NT2/D1 (cell line): Measurements from ENCODE around the gene FRMD4A.
A peak's percentile ranks its signal among the peaks of the same experiment; 100 is the strongest.

Experiments used
- DNase-seq: peaks from one replicate; pipeline ENCODE4 v3.0.0-alpha.2; 2011; ENCODE audit warnings: low read depth, low spot score
- H3K27me3 ChIP-seq: 2 replicates; pipeline ENCODE4 v1.6.0; 2011; ENCODE audit warnings: mild to moderate bottlenecking; ENCODE audit not compliant: insufficient read length, insufficient read depth
- H3K36me3 ChIP-seq: 2 replicates; pipeline ENCODE4 v1.6.1; 2011; ENCODE audit warnings: mild to moderate bottlenecking, low read length, mixed read lengths; ENCODE audit not compliant: insufficient read depth, insufficient read length
- H3K4me1 ChIP-seq: 2 replicates; pipeline ENCODE4 v1.5.1; 2011; ENCODE audit not compliant: insufficient read depth, insufficient read length
- H3K4me3 ChIP-seq: 2 replicates; pipeline ENCODE4 v1.5.1; 2011; ENCODE audit warnings: low read depth; ENCODE audit not compliant: insufficient read length
- H3K9ac ChIP-seq: 2 replicates; pipeline ENCODE4 v1.6.0; 2011; ENCODE audit warnings: low read depth; ENCODE audit not compliant: insufficient read length
- H3K9me3 ChIP-seq: 2 replicates; pipeline ENCODE4 v1.5.1; 2011; ENCODE audit warnings: mild to moderate bottlenecking, low read length; ENCODE audit not compliant: insufficient read depth
- SUZ12 ChIP-seq: IDR thresholded peaks from 2 replicates; pipeline ENCODE4 v1.6.1; 2011; ENCODE audit not compliant: insufficient read length, insufficient read depth; ENCODE audit errors: extremely low read depth
- YY1 ChIP-seq: IDR thresholded peaks from 2 replicates; pipeline ENCODE4 v1.6.1; 2011; ENCODE audit not compliant: insufficient read length, insufficient read depth
- ZNF274 ChIP-seq: IDR thresholded peaks from 2 replicates; pipeline ENCODE4 v1.6.1; 2011; ENCODE audit warnings: mild to moderate bottlenecking, low read depth, low read length

Gene FRMD4A

DNA sequence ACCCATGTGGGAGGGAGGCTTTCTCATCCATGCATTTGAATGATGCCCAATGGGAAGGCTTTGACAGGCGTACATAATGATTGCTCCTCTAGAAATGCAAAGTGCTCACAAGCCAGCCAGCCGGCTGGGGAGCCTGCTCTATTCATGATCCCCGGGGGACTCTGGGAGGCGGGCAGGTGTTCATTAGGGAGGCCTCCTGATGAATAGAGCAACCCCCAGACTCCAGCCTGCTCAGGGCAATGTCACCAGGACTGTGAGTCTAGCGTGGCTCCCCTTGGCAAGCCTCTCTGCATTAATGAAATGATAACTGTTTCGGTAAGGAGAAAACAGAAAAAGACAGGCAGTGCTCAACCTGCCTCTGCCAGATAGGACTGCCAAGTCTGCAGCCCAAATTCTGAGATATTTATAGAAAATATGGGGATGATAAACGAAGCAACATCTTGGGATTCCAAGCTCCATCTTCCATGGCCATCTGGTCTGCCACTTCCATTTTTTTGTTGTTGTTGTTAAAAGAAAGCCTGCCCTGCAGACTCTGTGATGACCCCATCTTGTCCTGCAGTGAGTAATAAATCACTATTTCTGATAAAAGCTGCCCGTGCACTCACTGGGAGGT is 507.5 kb downstream of the FRMD4A start:
- TF ChIP-seq SUZ12 (no peak), YY1 (no peak), ZNF274 (no peak)
- Histone ChIP-seq H3K36me3 (no peaks in the 10 kb centered on the region), H3K27me3 (no peaks in the 10 kb centered on the region), H3K4me1 (peaks cover 4% of the 10 kb centered on the region), H3K4me3 (no peak overlapping the region), H3K9ac (no peak overlapping the region), H3K9me3 (0 out of 2 replicates have a peak, but pooled peaks cover 2% of the 10 kb centered on the region)
- peak; percentile 71 for DNase-seq

- Histone ChIP-seq H3K4me3 (no peak overlapping the region), H3K9ac (peak overlapping the region; percentile 21), H3K36me3 (no peaks in the 10 kb centered on the region), H3K4me1 (peaks cover 4% of the 10 kb centered on the region), H3K9me3 (peaks cover 9% of the 10 kb centered on the region), H3K27me3 (no peaks in the 10 kb centered on the region)
- no peak for DNase-seq
- TF ChIP-seq YY1 (no peak), SUZ12 (no peak), ZNF274 (no peak)
Observed at GRCh38 chr10:13822490-13822889, 508.2 kb downstream of the FRMD4A start.

- H3K4me3 ChIP-seq: no peak overlapping the region
- TF ChIP-seq SUZ12: no peak
Observed at GRCh38 chr10:13820964-13821337, 509.8 kb downstream of the FRMD4A start.

DNA sequence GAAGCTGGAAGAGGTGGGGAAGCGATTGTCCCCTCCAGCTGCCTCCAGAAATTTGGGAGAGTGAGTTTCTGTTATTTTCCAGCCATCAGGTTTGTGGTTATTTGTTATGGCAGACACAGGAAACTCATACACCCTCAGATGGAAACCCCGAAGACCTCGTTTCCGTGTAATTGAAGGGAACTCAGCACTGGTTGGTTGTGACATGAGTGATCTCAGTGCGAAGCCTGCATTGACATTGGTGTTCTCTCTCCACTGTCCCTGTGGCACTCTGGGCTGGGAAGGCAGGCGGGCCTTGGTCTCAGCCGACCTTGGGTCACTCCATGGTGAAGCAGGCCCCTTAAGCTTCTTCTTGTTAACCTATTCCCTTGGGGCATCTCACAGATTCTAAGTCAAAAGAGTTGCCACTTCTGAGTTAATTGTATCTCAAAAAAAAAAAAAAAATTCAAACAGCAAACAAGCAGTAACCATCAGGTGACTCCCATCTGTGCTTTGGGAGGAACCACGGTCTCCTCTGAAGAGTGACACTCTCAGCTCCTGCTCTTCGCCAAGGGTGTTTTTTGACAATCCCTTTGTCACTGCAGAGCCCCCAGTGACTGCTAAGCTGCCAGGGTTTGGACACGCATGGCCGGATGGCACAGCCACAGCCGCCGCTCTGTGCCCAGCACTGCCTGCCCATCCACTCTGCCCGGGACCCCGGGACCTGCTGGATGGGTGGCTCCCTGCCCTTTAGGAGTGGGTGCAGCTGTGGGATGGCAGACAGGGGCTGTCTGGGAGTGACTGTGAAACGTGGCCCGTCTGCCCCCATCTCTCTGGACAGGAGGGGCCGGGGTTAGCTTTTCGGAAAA is 510.4 kb downstream of the FRMD4A start:
- H3K9ac ChIP-seq: no peak overlapping the region
- H3K36me3 ChIP-seq: peaks cover 3% of the 10 kb centered on the region
- TF ChIP-seq ZNF274 (no peak), SUZ12 (no peak), YY1 (no peak)
- peaks cover 25% of the 10 kb centered on the region for H3K9me3 ChIP-seq
- no peak overlapping the region for H3K4me3 ChIP-seq
- peaks cover 4% of the 10 kb centered on the region for H3K4me1 ChIP-seq
- H3K27me3 ChIP-seq: no peaks in the 10 kb centered on the region
- no peak for DNase-seq

More at GRCh38 chr10:13820964-13821337, 509.8 kb downstream of the FRMD4A start:
- no peaks in the 10 kb centered on the region for H3K27me3 ChIP-seq
- peaks cover 4% of the 10 kb centered on the region for H3K4me1 ChIP-seq
- H3K9me3 ChIP-seq: peaks cover 24% of the 10 kb centered on the region
- no peak overlapping the region for H3K9ac ChIP-seq
- peaks cover 3% of the 10 kb centered on the region for H3K36me3 ChIP-seq
- DNase-seq: no peak

GRCh38 chr10:13816195-13816925 is 514.4 kb downstream of the FRMD4A start:
- Histone ChIP-seq H3K4me1 (peaks cover 4% of the 10 kb centered on the region), H3K9ac (no peak overlapping the region), H3K36me3 (peaks cover 3% of the 10 kb centered on the region), H3K4me3 (no peak overlapping the region), H3K27me3 (no peaks in the 10 kb centered on the region), H3K9me3 (peaks cover 25% of the 10 kb centered on the region)
- TF ChIP-seq SUZ12 (no peak), ZNF274 (no peak), YY1 (no peak)
- DNase-seq: no peak

DNA sequence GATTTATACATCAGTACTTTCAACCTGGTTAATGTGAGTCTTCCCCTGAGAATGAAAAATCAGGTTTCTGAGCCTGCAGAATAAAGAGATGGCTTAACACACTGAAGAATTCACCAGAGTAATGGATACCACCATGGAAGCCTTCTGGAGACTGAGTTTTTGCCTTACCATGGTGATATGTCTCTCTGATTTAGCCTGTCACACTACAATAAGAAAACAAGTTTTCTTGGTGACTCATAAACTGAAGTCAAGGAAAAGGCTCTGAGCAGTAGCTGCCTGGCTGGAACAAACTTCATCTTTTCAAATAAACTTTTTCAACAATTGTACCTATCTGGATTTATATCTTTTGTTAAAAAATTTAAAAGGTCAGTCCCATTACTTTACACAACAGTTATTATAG is 515.0 kb downstream of the FRMD4A start:
- H3K9me3 ChIP-seq: peaks cover 25% of the 10 kb centered on the region
- no peak overlapping the region for H3K4me3 ChIP-seq
- H3K36me3 ChIP-seq: peaks cover 3% of the 10 kb centered on the region
- H3K9ac ChIP-seq: no peak overlapping the region
- H3K4me1 ChIP-seq: no peaks in the 10 kb centered on the region
- H3K27me3 ChIP-seq: no peaks in the 10 kb centered on the region
- DNase-seq: no peak
- TF ChIP-seq ZNF274 (no peak), SUZ12 (no peak), YY1 (no peak)

DNA sequence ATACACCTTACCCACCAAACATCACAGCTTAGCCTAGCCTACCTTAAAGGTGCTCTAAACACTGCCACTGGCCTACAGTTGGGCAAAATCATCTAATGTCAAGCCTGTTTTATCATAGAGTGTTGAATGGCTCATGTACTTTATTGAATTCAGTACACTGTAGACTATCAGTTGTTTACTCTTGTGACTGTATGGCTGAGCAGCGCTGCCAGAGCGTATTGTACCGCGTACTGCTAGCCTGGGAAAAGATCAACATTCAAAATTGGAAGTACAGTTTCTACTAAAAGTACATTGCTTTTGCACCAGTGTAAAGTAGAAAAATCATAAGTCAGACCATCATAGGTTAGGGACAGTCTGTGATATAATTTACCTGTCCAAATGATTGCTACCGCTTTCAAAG is 517.2 kb downstream of the FRMD4A start:
- no peak for DNase-seq
- Histone ChIP-seq H3K36me3 (peaks cover 3% of the 10 kb centered on the region), H3K9me3 (peaks cover 25% of the 10 kb centered on the region), H3K4me3 (no peak overlapping the region), H3K27me3 (no peaks in the 10 kb centered on the region), H3K4me1 (peaks cover 4% of the 10 kb centered on the region), H3K9ac (no peak overlapping the region)
- TF ChIP-seq SUZ12 (no peak), YY1 (no peak), ZNF274 (no peak)
